Measurements from ENCODE around the gene LIPA.
"Not testable (repeated sequence)": the region's sequence is repeated elsewhere in the genome, so short reads cannot be mapped to it uniquely, and the experiment has no call there.

The LIPA gene

GRCh38 chr10:89204621-89205185, 46.9 kb downstream of the LIPA start:
- no peaks in the 10 kb centered on the region for H3K27me3 ChIP-seq (ENCODE audit: control insufficient read depth, insufficient read depth, low read length)
- no peak for TF ChIP-seq CTCF (IDR thresholded peaks at IDR 0.05)

GRCh38 chr10:89203237-89203636, 48.3 kb downstream of the LIPA start:
- H3K36me3 ChIP-seq (ENCODE audit: control insufficient read depth, insufficient read depth, low read length) = no peaks in the 10 kb centered on the region
- no peaks in the 10 kb centered on the region for H3K9me3 ChIP-seq (ENCODE audit: control insufficient read depth, low read length)
- H3K27me3 ChIP-seq (ENCODE audit: control insufficient read depth, insufficient read depth, low read length) = no peaks in the 10 kb centered on the region
- H2AFZ ChIP-seq = no peak overlapping the region
- no peak overlapping the region for H3K9ac ChIP-seq
- H3K79me2 ChIP-seq = no peaks in the 10 kb centered on the region
- H3K4me3 ChIP-seq (ENCODE audit: low read depth, low read length) = no peak overlapping the region
- H3K4me2 ChIP-seq (ENCODE audit: low read length) = no peak overlapping the region
- H3K27ac ChIP-seq = no peak overlapping the region
- no peak for TF ChIP-seq CTCF (IDR thresholded peaks at IDR 0.05)
- H3K4me1 ChIP-seq = peaks cover 7% of the 10 kb centered on the region

More at GRCh38 chr10:89204621-89205185, 46.9 kb downstream of the LIPA start:
- Histone ChIP-seq H2AFZ (no peak overlapping the region), H3K9ac (no peak overlapping the region), H3K9me3 (ENCODE audit: control insufficient read depth, low read length) (no peaks in the 10 kb centered on the region), H3K79me2 (no peaks in the 10 kb centered on the region), H3K4me3 (ENCODE audit: low read depth, low read length) (no peak overlapping the region), H3K36me3 (ENCODE audit: control insufficient read depth, insufficient read depth, low read length) (no peaks in the 10 kb centered on the region), H3K4me1 (peaks cover 7% of the 10 kb centered on the region), H3K27ac (no peak overlapping the region), H3K4me2 (ENCODE audit: low read length) (no peak overlapping the region)

- H3K79me2 ChIP-seq = no peaks in the 10 kb centered on the region
- H3K4me2 ChIP-seq (ENCODE audit: low read length) = no peak overlapping the region
- no peak overlapping the region for H2AFZ ChIP-seq
- no peaks in the 10 kb centered on the region for H3K9me3 ChIP-seq (ENCODE audit: control insufficient read depth, low read length)
- H3K4me3 ChIP-seq (ENCODE audit: low read depth, low read length) = no peak overlapping the region
- no peak overlapping the region for H3K9ac ChIP-seq
- no peak for TF ChIP-seq CTCF (IDR thresholded peaks at IDR 0.05)
- H3K27ac ChIP-seq = no peak overlapping the region
- peaks cover 7% of the 10 kb centered on the region for H3K4me1 ChIP-seq
- no peaks in the 10 kb centered on the region for H3K36me3 ChIP-seq (ENCODE audit: control insufficient read depth, insufficient read depth, low read length)
- H3K27me3 ChIP-seq (ENCODE audit: control insufficient read depth, insufficient read depth, low read length) = no peaks in the 10 kb centered on the region
Observed at GRCh38 chr10:89202033-89202425, 49.5 kb downstream of the LIPA start.

GRCh38 chr10:89201345-89202032, 50.1 kb downstream of the LIPA start:
- no peaks in the 10 kb centered on the region for H3K79me2 ChIP-seq
- no peak for TF ChIP-seq CTCF (IDR thresholded peaks at IDR 0.05)
- H3K4me2 ChIP-seq (ENCODE audit: low read length) = no peak overlapping the region
- no peaks in the 10 kb centered on the region for H3K36me3 ChIP-seq (ENCODE audit: control insufficient read depth, insufficient read depth, low read length)
- no peak overlapping the region for H3K4me3 ChIP-seq (ENCODE audit: low read depth, low read length)
- H3K4me1 ChIP-seq = peaks cover 2% of the 10 kb centered on the region
- no peak overlapping the region for H2AFZ ChIP-seq
- H3K9ac ChIP-seq = no peak overlapping the region
- no peaks in the 10 kb centered on the region for H3K9me3 ChIP-seq (ENCODE audit: control insufficient read depth, low read length)
- H3K27me3 ChIP-seq (ENCODE audit: control insufficient read depth, insufficient read depth, low read length) = no peaks in the 10 kb centered on the region
- no peak overlapping the region for H3K27ac ChIP-seq

- no peaks in the 10 kb centered on the region for H3K79me2 ChIP-seq
- H3K4me3 ChIP-seq (ENCODE audit: low read depth, low read length) = no peak overlapping the region
- no peaks in the 10 kb centered on the region for H3K9me3 ChIP-seq (ENCODE audit: control insufficient read depth, low read length)
- no peak overlapping the region for H3K4me2 ChIP-seq (ENCODE audit: low read length)
- no peak for TF ChIP-seq CTCF (IDR thresholded peaks at IDR 0.05)
- no peak overlapping the region for H3K9ac ChIP-seq
- H2AFZ ChIP-seq = no peak overlapping the region
- no peaks in the 10 kb centered on the region for H3K36me3 ChIP-seq (ENCODE audit: control insufficient read depth, insufficient read depth, low read length)
- H3K4me1 ChIP-seq = no peaks in the 10 kb centered on the region
- H3K27me3 ChIP-seq (ENCODE audit: control insufficient read depth, insufficient read depth, low read length) = no peaks in the 10 kb centered on the region
- H3K27ac ChIP-seq = no peak overlapping the region
Observed at GRCh38 chr10:89197473-89197872, 54.1 kb downstream of the LIPA start.

GRCh38 chr10:89191301-89191700, 60.3 kb downstream of the LIPA start:
- not testable (repeated sequence) for H3K4me1 ChIP-seq; H2AFZ ChIP-seq; H3K27ac ChIP-seq; H3K9me3 ChIP-seq (ENCODE audit: control insufficient read depth, low read length); H3K36me3 ChIP-seq (ENCODE audit: control insufficient read depth, insufficient read depth, low read length); H3K79me2 ChIP-seq; H3K4me2 ChIP-seq (ENCODE audit: low read length); H3K27me3 ChIP-seq (ENCODE audit: control insufficient read depth, insufficient read depth, low read length); H3K9ac ChIP-seq; H3K4me3 ChIP-seq (ENCODE audit: low read depth, low read length)

Measured in parathyroid adenoma (tissue), 2 donors.